Measurements from ENCODE around the gene KRT74.

DNA sequence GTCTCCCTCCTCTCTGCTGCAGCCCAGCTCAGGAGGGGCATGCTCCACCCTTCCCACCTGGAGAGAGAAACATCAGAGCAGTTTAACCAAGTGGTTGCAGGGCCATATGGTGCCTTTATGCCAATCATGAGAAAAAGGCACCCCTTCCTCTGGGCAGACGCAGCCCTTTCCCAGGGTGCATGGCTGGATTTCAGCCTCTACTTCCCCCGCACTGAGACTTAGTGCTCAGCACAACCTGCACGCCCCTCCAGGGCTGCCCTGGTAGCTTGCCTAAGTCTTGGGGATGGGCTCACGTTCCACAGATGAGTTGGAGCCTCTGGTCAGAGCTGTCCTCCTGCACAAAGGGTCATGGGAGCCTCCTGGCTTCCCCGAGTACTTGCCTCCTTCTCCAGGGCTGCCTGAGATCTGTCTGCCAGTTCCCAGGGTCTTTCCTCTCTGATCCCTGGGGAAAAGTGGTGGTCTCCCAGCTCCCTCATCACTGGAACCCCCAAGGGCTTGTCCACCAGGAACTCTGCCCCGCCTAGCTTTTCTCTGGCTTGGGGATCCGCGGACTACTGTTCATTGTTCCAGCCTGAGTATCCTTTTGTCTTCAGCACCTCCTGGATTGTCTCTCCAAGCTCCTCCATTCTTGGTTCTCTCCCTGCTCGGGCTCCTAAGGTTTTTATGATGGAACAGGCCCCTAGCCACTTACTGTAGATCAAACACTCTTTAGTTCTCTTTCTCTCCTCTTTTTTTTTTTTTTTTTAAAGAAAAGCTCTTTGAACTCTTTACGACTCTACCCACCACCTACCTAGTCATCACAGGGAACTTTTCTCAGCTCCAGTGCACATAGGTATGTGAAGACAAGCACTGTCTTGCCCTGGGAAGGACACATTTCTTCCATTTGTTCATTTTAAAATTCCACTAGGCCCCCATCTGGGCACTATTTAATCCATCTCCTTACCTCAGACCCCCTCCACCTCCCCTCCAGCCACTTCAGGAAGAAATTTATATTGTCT, 6.1 kb upstream of the KRT74 start:
- TF ChIP-seq ZNF671 (CRISPR knock-in tag; IDR thresholded peaks at IDR 0.05) (no peak), KAT7 (CRISPR knock-in tag; IDR thresholded peaks at IDR 0.05; ENCODE audit: borderline replicate concordance) (no peak), CBFB (CRISPR knock-in tag; IDR thresholded peaks at IDR 0.05; ENCODE audit: low read depth) (no peak), ZNF423 (CRISPR knock-in tag; IDR thresholded peaks at IDR 0.05) (no peak), ETV6 (CRISPR knock-in tag; IDR thresholded peaks at IDR 0.05) (no peak), ZNF121 (CRISPR knock-in tag; IDR thresholded peaks at IDR 0.05) (no peak)
- TF ChIP-seq, protein P1, sequence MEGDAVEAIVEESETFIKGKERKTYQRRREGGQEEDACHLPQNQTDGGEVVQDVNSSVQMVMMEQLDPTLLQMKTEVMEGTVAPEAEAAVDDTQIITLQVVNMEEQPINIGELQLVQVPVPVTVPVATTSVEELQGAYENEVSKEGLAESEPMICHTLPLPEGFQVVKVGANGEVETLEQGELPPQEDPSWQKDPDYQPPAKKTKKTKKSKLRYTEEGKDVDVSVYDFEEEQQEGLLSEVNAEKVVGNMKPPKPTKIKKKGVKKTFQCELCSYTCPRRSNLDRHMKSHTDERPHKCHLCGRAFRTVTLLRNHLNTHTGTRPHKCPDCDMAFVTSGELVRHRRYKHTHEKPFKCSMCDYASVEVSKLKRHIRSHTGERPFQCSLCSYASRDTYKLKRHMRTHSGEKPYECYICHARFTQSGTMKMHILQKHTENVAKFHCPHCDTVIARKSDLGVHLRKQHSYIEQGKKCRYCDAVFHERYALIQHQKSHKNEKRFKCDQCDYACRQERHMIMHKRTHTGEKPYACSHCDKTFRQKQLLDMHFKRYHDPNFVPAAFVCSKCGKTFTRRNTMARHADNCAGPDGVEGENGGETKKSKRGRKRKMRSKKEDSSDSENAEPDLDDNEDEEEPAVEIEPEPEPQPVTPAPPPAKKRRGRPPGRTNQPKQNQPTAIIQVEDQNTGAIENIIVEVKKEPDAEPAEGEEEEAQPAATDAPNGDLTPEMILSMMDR (IDR thresholded peaks at IDR 0.05): no peak
- TF ChIP-seq, protein P2, sequence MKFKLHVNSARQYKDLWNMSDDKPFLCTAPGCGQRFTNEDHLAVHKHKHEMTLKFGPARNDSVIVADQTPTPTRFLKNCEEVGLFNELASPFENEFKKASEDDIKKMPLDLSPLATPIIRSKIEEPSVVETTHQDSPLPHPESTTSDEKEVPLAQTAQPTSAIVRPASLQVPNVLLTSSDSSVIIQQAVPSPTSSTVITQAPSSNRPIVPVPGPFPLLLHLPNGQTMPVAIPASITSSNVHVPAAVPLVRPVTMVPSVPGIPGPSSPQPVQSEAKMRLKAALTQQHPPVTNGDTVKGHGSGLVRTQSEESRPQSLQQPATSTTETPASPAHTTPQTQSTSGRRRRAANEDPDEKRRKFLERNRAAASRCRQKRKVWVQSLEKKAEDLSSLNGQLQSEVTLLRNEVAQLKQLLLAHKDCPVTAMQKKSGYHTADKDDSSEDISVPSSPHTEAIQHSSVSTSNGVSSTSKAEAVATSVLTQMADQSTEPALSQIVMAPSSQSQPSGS (CRISPR knock-in tag; IDR thresholded peaks at IDR 0.05; ENCODE audit: borderline replicate concordance, low read depth): no peak
- TF ChIP-seq, protein P3, sequence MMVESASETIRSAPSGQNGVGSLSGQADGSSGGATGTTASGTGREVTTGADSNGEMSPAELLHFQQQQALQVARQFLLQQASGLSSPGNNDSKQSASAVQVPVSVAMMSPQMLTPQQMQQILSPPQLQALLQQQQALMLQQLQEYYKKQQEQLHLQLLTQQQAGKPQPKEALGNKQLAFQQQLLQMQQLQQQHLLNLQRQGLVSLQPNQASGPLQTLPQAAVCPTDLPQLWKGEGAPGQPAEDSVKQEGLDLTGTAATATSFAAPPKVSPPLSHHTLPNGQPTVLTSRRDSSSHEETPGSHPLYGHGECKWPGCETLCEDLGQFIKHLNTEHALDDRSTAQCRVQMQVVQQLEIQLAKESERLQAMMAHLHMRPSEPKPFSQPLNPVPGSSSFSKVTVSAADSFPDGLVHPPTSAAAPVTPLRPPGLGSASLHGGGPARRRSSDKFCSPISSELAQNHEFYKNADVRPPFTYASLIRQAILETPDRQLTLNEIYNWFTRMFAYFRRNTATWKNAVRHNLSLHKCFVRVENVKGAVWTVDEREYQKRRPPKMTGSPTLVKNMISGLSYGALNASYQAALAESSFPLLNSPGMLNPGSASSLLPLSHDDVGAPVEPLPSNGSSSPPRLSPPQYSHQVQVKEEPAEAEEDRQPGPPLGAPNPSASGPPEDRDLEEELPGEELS (CRISPR knock-in tag; IDR thresholded peaks at IDR 0.05): no peak
- TF ChIP-seq, protein P4, sequence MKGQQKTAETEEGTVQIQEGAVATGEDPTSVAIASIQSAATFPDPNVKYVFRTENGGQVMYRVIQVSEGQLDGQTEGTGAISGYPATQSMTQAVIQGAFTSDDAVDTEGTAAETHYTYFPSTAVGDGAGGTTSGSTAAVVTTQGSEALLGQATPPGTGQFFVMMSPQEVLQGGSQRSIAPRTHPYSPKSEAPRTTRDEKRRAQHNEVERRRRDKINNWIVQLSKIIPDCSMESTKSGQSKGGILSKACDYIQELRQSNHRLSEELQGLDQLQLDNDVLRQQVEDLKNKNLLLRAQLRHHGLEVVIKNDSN (CRISPR knock-in tag; IDR thresholded peaks at IDR 0.05): no peak
- TF ChIP-seq, protein P5, sequence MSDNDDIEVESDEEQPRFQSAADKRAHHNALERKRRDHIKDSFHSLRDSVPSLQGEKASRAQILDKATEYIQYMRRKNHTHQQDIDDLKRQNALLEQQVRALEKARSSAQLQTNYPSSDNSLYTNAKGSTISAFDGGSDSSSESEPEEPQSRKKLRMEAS (CRISPR knock-in tag; IDR thresholded peaks at IDR 0.05): no peak
